Activated T-helper 2 cell treated with anti-CD3 and anti-CD28 coated beads, Interferon-gamma antibody, Interleukin-2, Interleukin-4, amounts not matched to agents 10 μg/mL and 5 μg/mL and 100 μg/mL, durations not matched to agents 14 hours and 24 hours and 36 hours (primary cell): ENCODE results near the gene IL19. TPM values are rescaled to one million over a fixed set of nuclear protein-coding genes. Genes with fewer than 3 reads are reported as not detected.

ENCODE experiments used
- DNase-seq: peaks from one replicate; pipeline ENCODE4 v3.0.0; 2021; ENCODE audit warnings: low spot score
- H3K27ac Mint-ChIP-seq: one replicate; pipeline ENCODE4 v1.8.0; 2021; ENCODE audit warnings: mixed read lengths
- H3K27me3 Mint-ChIP-seq: one replicate; pipeline ENCODE4 v1.8.0; 2021; ENCODE audit warnings: low read depth, mixed read lengths
- H3K36me3 Mint-ChIP-seq: one replicate; pipeline ENCODE4 v1.8.0; 2021; ENCODE audit warnings: low read depth, mixed read lengths
- H3K4me1 Mint-ChIP-seq: one replicate; pipeline ENCODE4 v1.8.0; 2021; ENCODE audit warnings: low read depth, mixed read lengths
- H3K4me3 Mint-ChIP-seq: one replicate; pipeline ENCODE4 v1.8.0; 2021; ENCODE audit warnings: low read depth, mild to moderate bottlenecking, moderate library complexity, mixed read lengths
- H3K9me3 Mint-ChIP-seq: one replicate; pipeline ENCODE4 v1.8.0; 2021; ENCODE audit warnings: mixed read lengths
- intact Hi-C: fragments of 100-400 bp; cut with micrococcal nuclease; formaldehyde crosslinking; loops from one replicate; pipeline ENCODE4 v1.15.1; 2023
- total RNA-seq: library from RNA; stranded (reverse); gene quantifications from 2 replicates; pipeline ENCODE4 v1.2.3, GENCODE V29; 2022

Gene IL19
- total RNA-seq, 1 donor from 2014 or later = not detected

DNA sequence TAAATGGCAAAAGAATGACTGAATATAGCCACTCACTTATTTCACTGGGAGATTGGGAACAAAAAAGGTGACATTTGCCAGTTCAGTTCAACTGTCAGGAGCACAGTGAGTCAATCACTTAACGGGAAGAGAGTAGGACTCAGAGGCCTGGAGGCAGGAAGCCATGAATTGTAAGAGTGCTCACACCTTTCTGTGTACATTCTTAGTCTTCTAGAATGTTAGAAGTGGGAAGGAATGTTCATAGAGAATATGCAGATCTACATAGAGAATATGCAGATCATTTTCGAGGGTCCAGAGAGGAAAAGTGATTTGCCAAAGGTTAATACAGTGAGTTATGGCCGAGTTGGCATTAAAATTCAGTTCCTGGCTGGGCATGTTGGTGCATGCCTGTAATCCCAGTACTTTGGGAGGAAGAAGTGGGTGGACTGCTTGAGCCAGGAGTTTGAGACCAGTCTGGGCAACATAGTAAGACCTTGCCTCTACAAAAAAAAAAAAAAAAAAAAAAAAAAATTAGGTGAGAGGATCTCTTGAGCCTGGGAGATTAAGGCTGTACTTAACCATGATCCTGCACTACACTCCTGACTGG, 103.1 kb downstream of the IL19 start:
- Mint-ChIP-seq H3K4me1 (no peaks in the 10 kb centered on the region), H3K27ac (no peak overlapping the region), H3K27me3 (peaks cover 6% of the 10 kb centered on the region), H3K9me3 (peaks cover 61% of the 10 kb centered on the region), H3K36me3 (peaks cover 12% of the 10 kb centered on the region), H3K4me3 (no peak overlapping the region)
- no peak for DNase-seq
- intact Hi-C loops = no loop called here

DNA sequence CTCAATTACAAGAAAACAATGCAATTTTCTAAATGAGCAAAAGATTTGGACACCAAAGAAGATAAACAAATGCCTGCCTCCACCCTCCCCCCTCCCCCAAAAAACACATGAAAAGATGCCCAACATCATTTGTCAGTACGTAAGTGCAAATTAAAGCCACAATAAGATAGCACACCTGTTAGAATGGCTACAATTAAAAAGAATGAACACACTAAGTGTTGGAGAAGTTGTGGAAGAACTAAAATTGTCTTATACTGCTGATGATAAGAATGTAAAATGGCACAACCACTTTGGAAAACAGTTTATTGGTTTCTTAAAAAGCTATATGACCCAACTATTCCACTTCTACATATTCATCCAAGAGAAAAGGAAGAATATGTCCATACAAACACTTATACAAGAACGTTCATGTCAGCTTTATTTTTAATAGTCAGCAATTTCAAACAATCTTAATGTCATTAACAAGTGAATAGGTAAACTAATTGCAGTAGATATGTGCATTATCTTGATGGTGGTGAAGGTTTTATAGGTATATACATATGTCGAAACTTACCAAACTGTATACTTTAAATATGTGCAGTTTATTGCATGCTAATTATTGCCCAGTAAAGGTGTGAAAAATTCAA, 105.3 kb downstream of the IL19 start:
- H3K4me3 Mint-ChIP-seq = no peak overlapping the region
- H3K4me1 Mint-ChIP-seq = no peaks in the 10 kb centered on the region
- H3K9me3 Mint-ChIP-seq = peaks cover 69% of the 10 kb centered on the region
- H3K27me3 Mint-ChIP-seq = peaks cover 1% of the 10 kb centered on the region
- H3K36me3 Mint-ChIP-seq = peaks cover 17% of the 10 kb centered on the region
- no peak for DNase-seq
- intact Hi-C loops = loop anchor here (5.0 kb wide), 1 partner anchor 54 kb away; no protein-coding TSS in a partner anchor
- H3K27ac Mint-ChIP-seq = no peak overlapping the region

DNA sequence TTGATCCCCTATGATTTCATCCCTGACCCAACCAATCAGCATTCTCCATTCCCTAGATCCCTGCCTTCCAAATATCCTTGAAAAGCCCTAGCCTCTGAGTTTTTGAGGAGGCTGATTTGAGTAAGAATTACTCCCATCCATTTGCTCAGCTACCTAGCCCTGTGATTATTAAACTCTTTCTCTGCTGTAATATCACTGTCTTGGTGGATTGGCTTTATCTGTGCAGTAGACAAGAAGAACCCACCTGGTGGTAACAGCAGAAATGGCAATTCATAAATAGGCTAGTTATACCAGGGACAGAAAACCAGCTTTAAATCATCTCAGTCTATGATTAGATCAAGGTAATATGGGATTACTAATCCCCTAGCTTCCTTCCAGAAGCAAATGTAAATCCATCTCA, 107.9 kb downstream of the IL19 start:
- Mint-ChIP-seq H3K4me3 (no peak overlapping the region), H3K27me3 (peaks cover 6% of the 10 kb centered on the region), H3K4me1 (no peaks in the 10 kb centered on the region), H3K36me3 (peaks cover 15% of the 10 kb centered on the region), H3K27ac (no peak overlapping the region), H3K9me3 (peaks cover 47% of the 10 kb centered on the region)
- intact Hi-C loops = loop anchor here (5.0 kb wide), 1 partner anchor 56 kb away; no protein-coding TSS in a partner anchor
- no peak for DNase-seq

DNA sequence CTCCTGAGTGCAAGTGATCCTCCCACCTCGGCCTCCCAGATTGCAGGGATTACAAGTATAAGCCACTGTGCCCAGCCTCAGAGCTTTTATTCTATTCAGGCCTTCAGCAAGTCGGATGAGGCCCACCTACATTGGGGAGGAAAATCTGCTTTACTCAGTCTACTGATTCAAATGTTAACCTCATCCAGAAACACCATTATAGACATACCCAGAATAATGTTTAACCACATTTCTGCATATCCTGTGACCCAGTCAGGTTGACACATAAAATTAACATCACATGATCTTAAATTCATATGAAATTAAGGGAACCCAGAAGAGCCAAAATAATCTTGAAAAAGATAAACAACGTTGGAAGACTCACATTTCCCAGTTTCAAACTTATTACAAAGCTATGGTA, 109.7 kb downstream of the IL19 start:
- peaks cover 40% of the 10 kb centered on the region for H3K9me3 Mint-ChIP-seq
- H3K4me1 Mint-ChIP-seq = no peaks in the 10 kb centered on the region
- peaks cover 15% of the 10 kb centered on the region for H3K36me3 Mint-ChIP-seq
- no peak overlapping the region for H3K4me3 Mint-ChIP-seq
- no peak overlapping the region for H3K27ac Mint-ChIP-seq
- H3K27me3 Mint-ChIP-seq = peaks cover 9% of the 10 kb centered on the region
- DNase-seq = no peak
- intact Hi-C loops = no loop called here

DNA sequence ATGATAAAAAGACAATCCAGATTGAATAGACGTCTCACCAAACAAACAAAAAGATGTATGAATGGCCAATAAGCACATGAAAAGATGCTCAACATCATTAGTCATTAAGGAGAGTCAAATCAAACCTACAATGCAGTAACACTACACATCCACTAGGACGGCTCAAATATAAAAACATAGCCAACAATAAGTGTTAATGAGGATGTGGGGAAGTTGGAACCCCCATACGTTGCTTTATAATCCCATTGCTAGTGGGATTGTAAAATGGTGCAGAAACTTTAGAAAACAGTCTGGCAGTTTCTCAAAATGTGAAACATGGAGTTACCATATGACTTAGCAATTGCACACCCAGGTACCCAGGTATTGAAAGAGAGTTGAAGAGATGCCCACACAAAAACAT, 112.0 kb downstream of the IL19 start:
- peaks cover 2% of the 10 kb centered on the region for H3K4me1 Mint-ChIP-seq
- intact Hi-C loops = no loop called here
- no peak overlapping the region for H3K4me3 Mint-ChIP-seq
- peaks cover 18% of the 10 kb centered on the region for H3K9me3 Mint-ChIP-seq
- H3K27me3 Mint-ChIP-seq = peaks cover 22% of the 10 kb centered on the region
- H3K27ac Mint-ChIP-seq = no peak overlapping the region
- H3K36me3 Mint-ChIP-seq = peaks cover 12% of the 10 kb centered on the region
- DNase-seq = no peak

DNA sequence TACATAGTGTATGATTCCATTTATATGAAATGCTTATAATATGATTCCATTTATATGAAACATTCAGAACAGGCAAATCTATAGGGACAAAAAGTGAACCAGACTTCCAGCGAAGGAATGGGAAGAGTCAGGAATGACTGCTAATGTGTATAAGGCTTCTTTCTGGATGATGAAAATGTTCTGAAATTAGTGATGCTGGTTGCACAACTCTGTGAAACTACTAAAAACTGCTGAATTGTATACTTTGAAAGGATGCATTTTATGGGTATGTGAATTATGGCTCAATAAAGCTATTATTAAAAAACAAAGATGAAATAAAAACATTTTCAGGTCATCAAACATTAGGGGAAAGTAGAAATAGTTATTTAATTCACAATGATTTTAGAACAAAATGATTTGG, 112.6 kb downstream of the IL19 start:
- H3K36me3 Mint-ChIP-seq = peaks cover 10% of the 10 kb centered on the region
- H3K4me3 Mint-ChIP-seq = no peak overlapping the region
- H3K27ac Mint-ChIP-seq = no peak overlapping the region
- intact Hi-C loops = no loop called here
- no peak for DNase-seq
- H3K4me1 Mint-ChIP-seq = peaks cover 5% of the 10 kb centered on the region
- peaks cover 13% of the 10 kb centered on the region for H3K9me3 Mint-ChIP-seq
- H3K27me3 Mint-ChIP-seq = peaks cover 22% of the 10 kb centered on the region

DNA sequence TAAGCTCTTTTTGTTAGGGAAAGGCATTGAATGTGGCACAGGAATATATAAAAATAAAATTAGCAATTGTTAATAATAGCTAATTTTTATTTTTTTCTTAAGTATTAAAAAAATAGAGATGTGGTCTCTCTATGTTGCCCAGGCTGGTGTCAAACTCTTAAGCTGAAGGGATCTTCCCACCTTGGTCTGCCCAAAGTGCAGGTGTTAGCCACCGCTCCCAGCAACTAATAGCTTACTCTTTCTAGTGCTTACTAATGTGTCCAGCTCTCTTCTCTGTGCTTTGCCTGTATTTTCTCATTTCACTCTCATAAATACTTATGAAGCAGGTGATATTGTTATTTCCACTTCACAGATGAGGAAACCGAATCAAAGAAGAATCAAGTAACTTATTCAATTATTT, 113.3 kb downstream of the IL19 start:
- intact Hi-C loops = no loop called here
- Mint-ChIP-seq H3K9me3 (peaks cover 7% of the 10 kb centered on the region), H3K4me1 (peaks cover 9% of the 10 kb centered on the region), H3K27ac (no peak overlapping the region), H3K36me3 (peaks cover 6% of the 10 kb centered on the region), H3K27me3 (peaks cover 22% of the 10 kb centered on the region), H3K4me3 (no peak overlapping the region)
- DNase-seq = no peak

DNA sequence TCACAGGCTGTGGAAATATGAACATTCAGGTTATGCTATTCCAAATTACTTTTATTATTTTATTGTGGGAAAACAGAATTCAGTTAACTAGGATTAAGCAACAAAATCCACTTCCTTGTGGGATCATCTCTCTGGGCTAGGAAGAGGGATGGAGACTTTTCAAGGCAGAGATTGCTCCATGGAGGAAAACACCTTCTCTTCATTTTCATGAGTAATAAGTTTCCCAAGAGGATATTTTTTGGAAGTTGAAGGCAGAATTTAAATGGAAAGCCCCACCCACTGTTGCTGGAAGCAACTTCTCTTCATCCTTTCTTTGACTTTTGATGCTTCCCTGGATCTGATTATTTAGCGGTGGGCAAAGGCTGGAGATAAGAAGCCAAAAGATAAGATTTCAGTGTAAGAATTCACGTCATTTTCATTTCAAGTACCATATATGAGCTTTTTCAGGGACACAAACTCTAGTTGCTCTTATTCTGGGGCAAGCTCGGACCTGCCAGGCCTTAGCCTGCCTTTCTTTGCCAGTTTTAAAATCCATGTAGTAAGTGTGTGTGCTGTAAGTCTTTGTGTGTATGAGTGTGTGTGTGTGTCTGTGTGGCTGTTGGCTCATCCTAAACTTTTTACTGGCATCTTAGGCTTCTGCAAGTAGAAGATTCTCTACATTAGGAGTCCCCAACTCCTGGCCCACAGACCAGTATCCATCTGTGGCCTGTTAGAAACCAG, 114.9 kb downstream of the IL19 start:
- Mint-ChIP-seq H3K27me3 (peaks cover 22% of the 10 kb centered on the region), H3K27ac (no peak overlapping the region), H3K36me3 (peaks cover 6% of the 10 kb centered on the region), H3K9me3 (no peaks in the 10 kb centered on the region), H3K4me3 (no peak overlapping the region), H3K4me1 (peaks cover 24% of the 10 kb centered on the region)
- no peak for DNase-seq
- intact Hi-C loops = no loop called here

DNA sequence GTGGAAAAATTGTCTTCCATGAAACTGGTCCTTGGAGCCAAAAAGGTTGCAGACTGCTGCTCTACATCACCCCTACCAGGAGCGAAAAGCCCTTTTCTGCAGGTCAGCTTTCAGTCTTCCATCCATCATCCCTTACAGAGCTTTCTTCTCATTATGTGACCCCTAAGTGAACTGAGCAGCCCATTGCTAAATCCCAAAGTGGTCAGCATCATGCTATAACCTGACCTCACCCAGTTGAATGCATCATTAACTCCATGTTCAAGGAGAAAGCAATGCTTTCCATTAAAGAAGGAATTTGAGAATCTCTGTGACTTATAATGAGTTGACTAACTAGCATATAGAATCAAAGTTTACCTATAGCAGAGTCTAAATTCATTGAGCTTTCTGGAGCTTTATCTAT, 116.3 kb downstream of the IL19 start:
- Mint-ChIP-seq H3K4me3 (no peak overlapping the region), H3K9me3 (no peaks in the 10 kb centered on the region), H3K36me3 (peaks cover 6% of the 10 kb centered on the region), H3K27ac (no peak overlapping the region), H3K27me3 (peaks cover 22% of the 10 kb centered on the region), H3K4me1 (peaks cover 38% of the 10 kb centered on the region)
- intact Hi-C loops = no loop called here
- no peak for DNase-seq

DNA sequence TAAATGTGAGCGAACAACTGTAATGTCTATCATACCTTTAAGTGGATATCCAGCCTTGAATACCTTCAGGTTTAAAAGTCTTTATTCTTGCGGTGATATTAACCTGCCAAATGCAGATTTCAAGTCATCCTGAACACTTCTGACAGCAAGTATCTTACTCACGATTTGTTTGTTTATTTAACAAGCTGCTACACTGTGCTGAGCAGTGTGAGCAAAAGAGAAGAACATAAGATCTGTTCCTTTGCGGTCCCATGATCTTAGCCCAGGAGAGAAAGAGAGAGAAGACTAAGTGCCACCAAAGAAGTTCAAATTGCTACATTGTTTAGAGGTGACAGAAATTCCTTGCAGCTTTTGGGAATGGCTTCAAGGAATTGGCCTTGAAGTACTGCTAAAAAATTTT, 117.1 kb downstream of the IL19 start:
- no peaks in the 10 kb centered on the region for H3K9me3 Mint-ChIP-seq
- H3K4me3 Mint-ChIP-seq = no peak overlapping the region
- H3K36me3 Mint-ChIP-seq = peaks cover 6% of the 10 kb centered on the region
- peaks cover 43% of the 10 kb centered on the region for H3K4me1 Mint-ChIP-seq
- peaks cover 20% of the 10 kb centered on the region for H3K27me3 Mint-ChIP-seq
- DNase-seq = no peak
- intact Hi-C loops = no loop called here
- H3K27ac Mint-ChIP-seq = no peak overlapping the region

DNA sequence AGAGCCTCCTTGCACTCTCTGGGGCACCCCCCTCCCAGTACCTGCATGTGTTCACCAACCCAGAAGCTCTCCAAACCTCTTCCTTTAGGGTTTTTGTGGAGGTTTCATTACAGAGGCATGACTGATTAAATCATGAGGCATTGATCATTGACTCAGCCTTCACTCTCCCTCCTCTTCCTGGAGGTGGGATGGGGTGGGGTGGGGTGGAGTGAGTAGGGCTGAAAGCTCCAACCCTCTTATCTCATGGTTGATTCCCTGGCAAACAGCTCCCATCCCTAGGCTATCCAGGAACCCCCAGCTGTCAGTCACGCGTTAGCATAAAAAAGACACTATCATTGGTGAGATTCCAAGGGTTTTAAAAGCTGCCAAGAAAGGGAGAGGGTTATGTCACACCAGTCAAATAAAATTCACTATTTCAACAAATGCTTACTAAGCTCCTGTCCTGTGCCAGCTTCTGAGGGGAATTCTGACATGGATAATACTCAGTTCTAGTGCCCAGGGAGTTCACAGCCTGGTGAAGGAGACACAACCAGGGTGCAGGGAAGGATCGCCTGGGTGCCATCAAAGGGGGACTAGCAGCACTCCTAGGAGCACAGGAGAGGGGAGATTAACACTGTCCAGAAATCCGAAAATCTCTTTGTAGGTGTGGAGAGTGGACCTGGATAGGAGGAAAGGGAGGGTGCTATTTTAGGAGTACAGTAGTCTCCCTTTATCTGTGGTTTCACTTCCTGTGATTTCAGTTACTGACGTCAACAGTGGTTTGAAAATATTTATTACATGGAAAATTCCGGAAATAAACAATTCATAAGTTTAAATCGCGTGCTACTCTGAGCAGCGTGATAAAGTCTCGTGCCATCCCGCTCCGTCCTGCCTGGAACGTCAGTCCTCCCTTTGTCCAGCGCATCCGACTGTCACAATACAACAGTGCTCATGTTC, 119.8 kb downstream of the IL19 start:
- DNase-seq = no peak
- intact Hi-C loops = no loop called here
- H3K4me3 Mint-ChIP-seq = no peak overlapping the region
- H3K27ac Mint-ChIP-seq = peak overlapping the region; percentile 41
- peaks cover 59% of the 10 kb centered on the region for H3K4me1 Mint-ChIP-seq
- H3K9me3 Mint-ChIP-seq = no peaks in the 10 kb centered on the region
- H3K27me3 Mint-ChIP-seq = peaks cover 12% of the 10 kb centered on the region
- H3K36me3 Mint-ChIP-seq = peaks cover 6% of the 10 kb centered on the region

DNA sequence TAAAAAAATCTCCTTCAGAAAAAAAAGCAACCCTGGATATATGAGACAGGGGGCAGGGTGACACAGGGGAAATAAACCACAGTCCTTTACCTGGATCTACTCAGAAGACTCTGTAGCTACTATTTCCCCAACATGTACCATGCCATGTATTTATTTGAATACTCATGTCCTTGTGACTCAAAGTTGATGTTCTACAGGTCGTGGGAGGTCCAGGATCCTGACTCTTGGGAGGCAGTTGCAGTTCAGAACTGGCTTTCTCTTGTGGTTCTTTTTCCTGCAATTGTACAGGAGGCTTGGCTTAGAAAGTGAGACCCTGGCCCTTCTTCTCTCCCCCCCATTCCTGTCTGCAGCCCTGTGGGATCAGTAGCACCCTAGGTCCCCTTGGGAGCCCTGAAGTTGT, 120.8 kb downstream of the IL19 start:
- no peaks in the 10 kb centered on the region for H3K9me3 Mint-ChIP-seq
- H3K27me3 Mint-ChIP-seq = peaks cover 8% of the 10 kb centered on the region
- H3K27ac Mint-ChIP-seq = no peak overlapping the region
- H3K36me3 Mint-ChIP-seq = peaks cover 6% of the 10 kb centered on the region
- intact Hi-C loops = no loop called here
- no peak for DNase-seq
- H3K4me1 Mint-ChIP-seq = peaks cover 64% of the 10 kb centered on the region
- no peak overlapping the region for H3K4me3 Mint-ChIP-seq
